GM12878 (cell line): Measurements from ENCODE around the gene MRNIP. TPM values are rescaled to one million over a fixed set of nuclear protein-coding genes. Genes with fewer than 3 reads are reported as not detected.

ENCODE experiments used
- ATAC-seq: fragments of 200-7000 bp; cut with Tn5 transposase; 3 replicates; pipeline ENCODE4 v1.9.1; 2020; ENCODE audit warnings: mild to moderate bottlenecking, moderate library complexity
- BruUV-seq: library from RNA; stranded (reverse); fragments of 400-500 nt; replicated peaks from 2 replicates; lab custom pipeline; 2021; lab: Mats Ljungman, UMichigan
- CTCF ChIA-PET: fragments of 300-600 bp; sonication (Branson Sonifier 250); formaldehyde crosslinking; extraction: SDS; loops from one replicate; lab custom pipeline; 2021; ENCODE audit warnings: inconsistent platforms; lab: Yijun Ruan, JAX
- POLR2A ChIA-PET: fragments of 350-600 bp; formaldehyde crosslinking; extraction: SDS; loops from one replicate; lab custom pipeline; 2021; ENCODE audit warnings: inconsistent platforms; lab: Charles Lee
- RAD21 ChIA-PET: fragments of 300-600 bp; sonication (Branson Sonifier 250); formaldehyde crosslinking; loops from one replicate; lab custom pipeline; 2023; ENCODE audit warnings: antibody characterized with exemption; ENCODE audit not compliant: unreplicated experiment; lab: Charles Lee
- SMC1A ChIA-PET: fragments of 300-600 bp; sonication (Branson Sonifier 250); formaldehyde crosslinking; loops from one replicate; lab custom pipeline; 2023; ENCODE audit not compliant: unreplicated experiment, uncharacterized antibody; lab: Charles Lee
- DNase-seq: peaks from one replicate; pipeline ENCODE4 v3.0.0-alpha.2; 2011; ENCODE audit warnings: low read depth, low spot score
- FAIRE-seq: peaks from 3 replicates; lab custom pipeline; 2011; peaks lifted over from hg19 to GRCh38; lab: Jason Lieb, UNC
- H2AFZ ChIP-seq: 2 replicates; pipeline ENCODE4 v1.6.0; 2011; ENCODE audit warnings: low read depth, low read length, control low read depth; ENCODE audit not compliant: control insufficient read depth
- H3K27ac ChIP-seq: 2 replicates; pipeline ENCODE4 v1.5.1; 2011; ENCODE audit warnings: control low read depth; ENCODE audit not compliant: control insufficient read depth, insufficient read depth
- H3K27me3 ChIP-seq, 2 experiments: replicated peaks in 1 of 2; 2 replicates each; pipeline versions ENCODE4 v1.6.0 to v1.6.1; 2011; ENCODE audit warnings: low read length in 1 of 2; ENCODE audit not compliant: control insufficient read depth in 2 of 2, insufficient read depth in 2 of 2
- H3K36me3 ChIP-seq, 2 experiments: 2 replicates each; pipeline ENCODE4 v1.5.1; 2011; ENCODE audit warnings: low read length in 1 of 2; ENCODE audit not compliant: control insufficient read depth in 2 of 2, insufficient read depth in 2 of 2
- H3K4me1 ChIP-seq: 2 replicates; pipeline ENCODE4 v1.6.1; 2011; ENCODE audit warnings: mild to moderate bottlenecking, low read length, moderate library complexity, mixed read lengths; ENCODE audit not compliant: control insufficient read depth, insufficient read depth
- H3K4me2 ChIP-seq: 2 replicates; pipeline ENCODE4 v1.6.0; 2011; ENCODE audit warnings: control low read depth; ENCODE audit not compliant: control insufficient read depth, insufficient read depth
- H3K4me3 ChIP-seq: fragments of 200-600 bp; sonication (generic); 2 replicates; pipeline ENCODE4 v1.5.1; 2016
- H3K79me2 ChIP-seq: 2 replicates; pipeline ENCODE4 v1.6.0; 2011; ENCODE audit warnings: low read length; ENCODE audit not compliant: control insufficient read depth, insufficient read depth
- H3K9ac ChIP-seq: 2 replicates; pipeline ENCODE4 v1.8.0; 2011; ENCODE audit warnings: low read length, control low read depth, mixed read lengths; ENCODE audit not compliant: control insufficient read depth, insufficient read depth
- H3K9me3 ChIP-seq: replicated peaks from 3 replicates; pipeline ENCODE4 v1.5.1; 2011; ENCODE audit warnings: mild to moderate bottlenecking, low read length; ENCODE audit not compliant: control insufficient read depth, insufficient read depth
- H4K20me1 ChIP-seq: 2 replicates; pipeline ENCODE4 v1.6.0; 2011; ENCODE audit not compliant: control insufficient read depth, insufficient read depth
- EP300 ChIP-seq, 2 experiments: fragments of 150-350 bp in 1 of 2; IDR thresholded peaks; 2 replicates each; pipeline ENCODE4 v1.6.1; 2011 to 2012; ENCODE audit warnings: low read depth in 2 of 2, low read length in 2 of 2, borderline replicate concordance in 1 of 2, improper control_type of control experiment in 1 of 2, inconsistent platforms in 1 of 2; ENCODE audit not compliant: control insufficient read depth in 1 of 2
- EZH2 ChIP-seq: IDR thresholded peaks from 2 replicates; pipeline ENCODE4 v1.6.1; 2012; ENCODE audit warnings: low read depth, mild to moderate bottlenecking, control low read depth, inconsistent platforms, low read length, borderline replicate concordance; ENCODE audit not compliant: control insufficient read depth
- FOXK2 ChIP-seq: fragments of 450-650 bp; IDR thresholded peaks from 2 replicates; pipeline ENCODE4 v1.6.1; 2017; ENCODE audit warnings: mild to moderate bottlenecking, moderate library complexity
- HDGF ChIP-seq: fragments of 450-650 bp; IDR thresholded peaks from 2 replicates; pipeline ENCODE4 v1.6.1; 2016; ENCODE audit warnings: antibody characterized with exemption
- SIX5 ChIP-seq: IDR thresholded peaks from 2 replicates; pipeline ENCODE4 v1.6.1; 2011; ENCODE audit warnings: mild to moderate bottlenecking, low read depth, low read length, moderate library complexity; ENCODE audit not compliant: severe bottlenecking
- STAT1 ChIP-seq: fragments of 450-650 bp; conservative IDR thresholded peaks from 2 replicates; pipeline ENCODE4 v1.6.1; 2014; ENCODE audit warnings: antibody characterized with exemption, mild to moderate bottlenecking
- TCF3 ChIP-seq: IDR thresholded peaks from 2 replicates; pipeline ENCODE4 v1.6.1; 2012; ENCODE audit warnings: low read depth, mild to moderate bottlenecking, low read length, borderline replicate concordance; ENCODE audit not compliant: insufficient read depth
- TCF7 ChIP-seq: IDR thresholded peaks from 2 replicates; pipeline ENCODE4 v1.6.1; 2014; ENCODE audit warnings: antibody characterized with exemption, borderline replicate concordance
- WGBS: methylation state at CpG from one replicate; pipeline ENCODE4 v1.1.6; 2016; ENCODE audit warnings: low lambda C conversion rate; ENCODE audit not compliant: insufficient replicate concordance, insufficient coverage; ENCODE audit errors: missing lambda C conversion rate; 5-methylcytosine and 5-hydroxymethylcytosine counted together
- in situ Hi-C: fragments of 300-500 bp; cut with MboI; formaldehyde crosslinking; loops from 9 replicates; pipeline ENCODE4 v1.14.3; 2018; ENCODE audit warnings: mixed read lengths
- intact Hi-C: fragments of 100-400 bp; cut with micrococcal nuclease; formaldehyde crosslinking; loops from one replicate; pipeline ENCODE4 v1.14.2; 2022; ENCODE audit not compliant: unreplicated experiment
- polyA plus RNA-seq, 11 experiments: library from polyadenylated mRNA; depleted of rRNA in 4 of 11; unstranded in 6 of 11; stranded (reverse) in 5 of 11; fragments of >200 nt; fragmentation: Nextera tagmentation in 4 of 11; fragmentation: Illumina TruSeq in 1 of 11; extraction: Ambion mirVana in 4 of 11; extraction: Trizol in 1 of 11; gene quantifications; 1 replicate in 1 of 11; 2 replicates in 10 of 11; pipeline versions ENCODE4 v1.2.1 to v1.2.3, GENCODE V29; 2011 to 2016; ENCODE audit warnings: inconsistent platforms in 2 of 11, missing spikeins in 2 of 11, low read depth in 1 of 11
- total RNA-seq, 4 experiments: library from RNA; depleted of rRNA in 3 of 4; stranded (reverse); fragments of >200 nt in 3 of 4; fragmentation: Illumina TruSeq in 1 of 4; extraction: Trizol in 1 of 4; gene quantifications; 2 replicates each; pipeline versions ENCODE4 v1.2.1 to v1.2.3, GENCODE V29; 2013 to 2021
- TF ChIP-seq, protein P1 (sequence below): fragments of 450-650 bp; IDR thresholded peaks from 2 replicates; pipeline ENCODE4 v1.6.1; 2017; ENCODE audit warnings: borderline replicate concordance
- TF ChIP-seq, protein P2 (sequence below): fragments of 450-650 bp; formaldehyde crosslinking; IDR thresholded peaks from 2 replicates; pipeline ENCODE4 v1.4.0; 2022; ENCODE audit warnings: mild to moderate bottlenecking, moderate library complexity
- TF ChIP-seq, protein P3 (sequence below): fragments of 450-650 bp; IDR thresholded peaks from 2 replicates; pipeline ENCODE4 v1.6.1; 2016; ENCODE audit warnings: mild to moderate bottlenecking
- TF ChIP-seq, protein P4 (sequence below): fragments of 450-650 bp; IDR thresholded peaks from 2 replicates; pipeline ENCODE4 v1.6.1; 2018; ENCODE audit warnings: mild to moderate bottlenecking, low read depth, moderate library complexity; ENCODE audit not compliant: partially characterized antibody

Gene MRNIP
- total and polyA plus RNA-seq, 10 of the 15 experiments (the other 5 are each of a cell fraction or from before 2014, with no cell fraction given): 2.4 to 30.4 (median 13.1) TPM

DNA sequence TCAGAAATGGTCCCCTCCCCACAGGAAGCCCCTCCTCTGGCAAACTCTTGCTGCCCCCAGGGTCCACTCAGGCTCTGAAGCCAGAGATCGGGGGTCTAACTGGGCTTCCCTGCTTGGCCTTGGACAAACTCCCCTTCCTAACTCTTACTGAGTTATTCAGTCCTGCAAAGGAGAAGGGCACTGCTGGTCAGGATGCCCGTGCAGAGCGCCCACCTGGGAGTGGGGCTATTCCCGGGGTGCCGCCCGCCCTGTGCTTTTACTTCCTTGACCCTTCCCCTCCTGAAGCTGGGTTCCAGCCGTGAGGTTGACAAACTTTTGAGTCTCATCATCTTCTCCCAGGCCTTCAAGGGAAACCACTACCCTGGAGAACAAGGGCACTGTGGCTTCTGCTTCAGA is 44.1 kb upstream of the MRNIP start:
- Histone ChIP-seq H3K36me3 (peaks cover 5 to 18% of the 10 kb centered on the region in 2 experiments), H3K79me2 (peaks cover 18% of the 10 kb centered on the region), H3K9me3 (no peaks in the 10 kb centered on the region), H3K9ac (no peak overlapping the region), H3K4me3 (no peak overlapping the region), H3K4me2 (no peak overlapping the region), H3K4me1 (peaks cover 8% of the 10 kb centered on the region), H4K20me1 (no peaks in the 10 kb centered on the region), H3K27ac (no peak overlapping the region), H2AFZ (no peak overlapping the region), H3K27me3 (no peaks in the 10 kb centered on the region)
- no TSS peak for BruUV-seq
- ChIA-PET POLR2A (no interaction called here), SMC1A (no interaction called here), CTCF (no interaction called here), RAD21 (no interaction called here)
- in situ Hi-C loops: no loop called here
- FAIRE-seq (no peak), ATAC-seq (no peak), DNase-seq (no peak)
- TF ChIP-seq TCF7 (no peak), EP300 (IDR thresholded peaks at IDR 0.05; ENCODE audit: borderline replicate concordance in 1 of 2, control insufficient read depth in 1 of 2, low read depth in 2 of 2, low read length in 2 of 2) (no peak), STAT1 (no peak), TCF3 (no peak), EZH2 (no peak), SIX5 (no peak), HDGF (no peak), FOXK2 (no peak)
- TF ChIP-seq, protein P1, sequence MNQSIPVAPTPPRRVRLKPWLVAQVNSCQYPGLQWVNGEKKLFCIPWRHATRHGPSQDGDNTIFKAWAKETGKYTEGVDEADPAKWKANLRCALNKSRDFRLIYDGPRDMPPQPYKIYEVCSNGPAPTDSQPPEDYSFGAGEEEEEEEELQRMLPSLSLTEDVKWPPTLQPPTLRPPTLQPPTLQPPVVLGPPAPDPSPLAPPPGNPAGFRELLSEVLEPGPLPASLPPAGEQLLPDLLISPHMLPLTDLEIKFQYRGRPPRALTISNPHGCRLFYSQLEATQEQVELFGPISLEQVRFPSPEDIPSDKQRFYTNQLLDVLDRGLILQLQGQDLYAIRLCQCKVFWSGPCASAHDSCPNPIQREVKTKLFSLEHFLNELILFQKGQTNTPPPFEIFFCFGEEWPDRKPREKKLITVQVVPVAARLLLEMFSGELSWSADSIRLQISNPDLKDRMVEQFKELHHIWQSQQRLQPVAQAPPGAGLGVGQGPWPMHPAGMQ: no peak
- TF ChIP-seq, protein P2, sequence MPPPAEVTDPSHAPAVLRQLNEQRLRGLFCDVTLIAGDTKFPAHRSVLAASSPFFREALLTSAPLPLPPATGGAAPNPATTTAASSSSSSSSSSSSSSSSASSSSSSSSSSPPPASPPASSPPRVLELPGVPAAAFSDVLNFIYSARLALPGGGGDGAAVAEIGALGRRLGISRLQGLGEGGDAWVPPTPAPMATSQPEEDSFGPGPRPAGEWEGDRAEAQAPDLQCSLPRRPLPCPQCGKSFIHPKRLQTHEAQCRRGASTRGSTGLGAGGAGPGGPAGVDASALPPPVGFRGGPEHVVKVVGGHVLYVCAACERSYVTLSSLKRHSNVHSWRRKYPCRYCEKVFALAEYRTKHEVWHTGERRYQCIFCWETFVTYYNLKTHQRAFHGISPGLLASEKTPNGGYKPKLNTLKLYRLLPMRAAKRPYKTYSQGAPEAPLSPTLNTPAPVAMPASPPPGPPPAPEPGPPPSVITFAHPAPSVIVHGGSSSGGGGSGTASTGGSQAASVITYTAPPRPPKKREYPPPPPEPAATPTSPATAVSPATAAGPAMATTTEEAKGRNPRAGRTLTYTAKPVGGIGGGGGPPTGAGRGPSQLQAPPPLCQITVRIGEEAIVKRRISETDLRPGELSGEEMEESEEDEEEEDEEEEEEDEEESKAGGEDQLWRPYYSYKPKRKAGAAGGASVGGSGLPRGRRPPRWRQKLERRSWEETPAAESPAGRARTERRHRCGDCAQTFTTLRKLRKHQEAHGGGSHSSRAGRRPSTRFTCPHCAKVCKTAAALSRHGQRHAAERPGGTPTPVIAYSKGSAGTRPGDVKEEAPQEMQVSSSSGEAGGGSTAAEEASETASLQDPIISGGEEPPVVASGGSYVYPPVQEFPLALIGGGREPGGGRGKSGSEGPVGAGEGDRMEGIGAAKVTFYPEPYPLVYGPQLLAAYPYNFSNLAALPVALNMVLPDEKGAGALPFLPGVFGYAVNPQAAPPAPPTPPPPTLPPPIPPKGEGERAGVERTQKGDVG: no peak
- TF ChIP-seq, protein P3, sequence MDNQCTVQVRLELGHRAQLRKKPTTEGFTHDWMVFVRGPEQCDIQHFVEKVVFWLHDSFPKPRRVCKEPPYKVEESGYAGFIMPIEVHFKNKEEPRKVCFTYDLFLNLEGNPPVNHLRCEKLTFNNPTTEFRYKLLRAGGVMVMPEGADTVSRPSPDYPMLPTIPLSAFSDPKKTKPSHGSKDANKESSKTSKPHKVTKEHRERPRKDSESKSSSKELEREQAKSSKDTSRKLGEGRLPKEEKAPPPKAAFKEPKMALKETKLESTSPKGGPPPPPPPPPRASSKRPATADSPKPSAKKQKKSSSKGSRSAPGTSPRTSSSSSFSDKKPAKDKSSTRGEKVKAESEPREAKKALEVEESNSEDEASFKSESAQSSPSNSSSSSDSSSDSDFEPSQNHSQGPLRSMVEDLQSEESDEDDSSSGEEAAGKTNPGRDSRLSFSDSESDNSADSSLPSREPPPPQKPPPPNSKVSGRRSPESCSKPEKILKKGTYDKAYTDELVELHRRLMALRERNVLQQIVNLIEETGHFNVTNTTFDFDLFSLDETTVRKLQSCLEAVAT: no peak
- TF ChIP-seq, protein P4, sequence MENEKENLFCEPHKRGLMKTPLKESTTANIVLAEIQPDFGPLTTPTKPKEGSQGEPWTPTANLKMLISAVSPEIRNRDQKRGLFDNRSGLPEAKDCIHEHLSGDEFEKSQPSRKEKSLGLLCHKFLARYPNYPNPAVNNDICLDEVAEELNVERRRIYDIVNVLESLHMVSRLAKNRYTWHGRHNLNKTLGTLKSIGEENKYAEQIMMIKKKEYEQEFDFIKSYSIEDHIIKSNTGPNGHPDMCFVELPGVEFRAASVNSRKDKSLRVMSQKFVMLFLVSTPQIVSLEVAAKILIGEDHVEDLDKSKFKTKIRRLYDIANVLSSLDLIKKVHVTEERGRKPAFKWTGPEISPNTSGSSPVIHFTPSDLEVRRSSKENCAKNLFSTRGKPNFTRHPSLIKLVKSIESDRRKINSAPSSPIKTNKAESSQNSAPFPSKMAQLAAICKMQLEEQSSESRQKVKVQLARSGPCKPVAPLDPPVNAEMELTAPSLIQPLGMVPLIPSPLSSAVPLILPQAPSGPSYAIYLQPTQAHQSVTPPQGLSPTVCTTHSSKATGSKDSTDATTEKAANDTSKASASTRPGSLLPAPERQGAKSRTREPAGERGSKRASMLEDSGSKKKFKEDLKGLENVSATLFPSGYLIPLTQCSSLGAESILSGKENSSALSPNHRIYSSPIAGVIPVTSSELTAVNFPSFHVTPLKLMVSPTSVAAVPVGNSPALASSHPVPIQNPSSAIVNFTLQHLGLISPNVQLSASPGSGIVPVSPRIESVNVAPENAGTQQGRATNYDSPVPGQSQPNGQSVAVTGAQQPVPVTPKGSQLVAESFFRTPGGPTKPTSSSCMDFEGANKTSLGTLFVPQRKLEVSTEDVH: no peak
- intact Hi-C loops: no loop called here
- 97% methylated on average over 6 of the region's 7 CpGs for WGBS
